ENCODE measurements around the gene PRDM16.

The PRDM16 gene

DNA sequence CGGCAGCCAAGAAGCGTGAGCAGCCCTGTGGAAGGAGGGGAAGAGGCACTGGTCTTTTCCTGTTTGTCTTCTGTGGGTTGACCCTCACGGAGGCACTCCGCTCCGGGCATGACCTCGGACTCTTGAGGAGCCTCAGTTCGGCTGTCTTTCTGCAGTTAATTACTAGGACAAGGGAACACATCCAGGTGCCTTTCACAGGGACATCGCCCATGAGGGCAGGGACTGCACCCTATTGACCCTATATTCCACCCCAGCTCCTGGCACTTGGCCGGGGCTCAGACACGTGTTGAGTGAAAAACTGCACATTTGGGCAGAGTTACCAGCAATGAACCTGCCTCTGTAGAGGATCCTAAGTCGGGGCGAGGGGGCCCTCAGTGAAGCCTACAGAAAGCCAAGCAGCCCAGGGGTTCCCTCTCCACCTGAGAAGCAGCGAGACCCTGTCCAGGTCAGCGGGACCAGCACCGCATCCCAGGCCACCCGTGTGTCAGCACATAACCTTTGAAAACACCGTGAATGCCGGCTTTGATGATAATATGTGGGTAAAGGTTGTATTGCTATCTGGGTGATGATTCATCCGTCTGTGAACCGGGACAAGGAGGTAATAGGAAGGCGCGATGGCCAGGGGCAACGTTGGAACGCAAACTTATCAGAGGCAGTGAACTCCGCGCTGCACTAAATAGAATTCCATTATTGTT is 224.0 kb downstream of the PRDM16 start:
- no peak for DNase-seq

DNA sequence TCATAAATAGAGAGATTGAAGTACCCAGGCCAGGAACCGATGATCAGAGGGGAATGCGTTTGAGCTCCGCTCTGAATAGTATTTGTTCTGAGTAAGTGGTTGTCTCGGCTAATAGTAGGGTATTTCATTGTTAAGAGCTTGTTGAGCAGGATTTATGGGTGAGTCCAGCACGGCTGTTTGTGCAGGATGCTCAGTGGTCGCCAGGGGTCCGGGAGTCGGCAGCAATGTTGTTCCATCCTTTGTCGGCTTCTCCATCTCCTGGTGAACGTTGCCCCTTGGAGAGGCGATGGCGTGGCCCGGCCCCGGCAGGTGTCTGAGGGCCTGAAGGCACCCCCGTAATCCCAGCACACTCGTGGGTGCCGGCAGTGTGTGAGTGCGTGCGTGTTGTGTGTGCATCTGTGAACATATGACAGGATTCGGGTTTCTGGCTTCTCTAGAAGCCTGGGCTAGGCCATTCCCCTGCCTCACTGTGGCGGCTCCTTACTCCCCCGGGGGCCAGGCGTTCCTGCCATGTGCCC is 224.6 kb downstream of the PRDM16 start:
- no peak for DNase-seq

DNA sequence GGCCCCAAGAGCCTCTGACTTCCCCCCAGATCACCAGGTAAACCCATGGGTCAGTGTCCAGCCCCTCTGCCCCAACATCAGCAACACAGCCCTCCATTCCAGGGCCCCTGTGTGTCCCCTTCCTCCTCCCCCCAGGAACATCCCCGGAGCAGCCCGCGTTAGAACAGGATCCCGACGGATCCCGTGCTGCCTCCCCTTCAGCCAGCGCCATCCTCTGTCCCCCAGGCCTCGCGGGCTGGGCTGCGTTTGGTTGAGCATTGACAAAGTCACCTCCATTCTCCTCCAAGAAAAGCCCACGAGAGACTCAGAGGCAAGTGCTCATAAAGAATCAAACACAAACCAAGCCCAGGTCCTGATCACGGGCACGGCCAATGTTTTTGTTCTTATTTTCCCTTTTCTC is 225.4 kb downstream of the PRDM16 start:
- DNase-seq: no peak

DNA sequence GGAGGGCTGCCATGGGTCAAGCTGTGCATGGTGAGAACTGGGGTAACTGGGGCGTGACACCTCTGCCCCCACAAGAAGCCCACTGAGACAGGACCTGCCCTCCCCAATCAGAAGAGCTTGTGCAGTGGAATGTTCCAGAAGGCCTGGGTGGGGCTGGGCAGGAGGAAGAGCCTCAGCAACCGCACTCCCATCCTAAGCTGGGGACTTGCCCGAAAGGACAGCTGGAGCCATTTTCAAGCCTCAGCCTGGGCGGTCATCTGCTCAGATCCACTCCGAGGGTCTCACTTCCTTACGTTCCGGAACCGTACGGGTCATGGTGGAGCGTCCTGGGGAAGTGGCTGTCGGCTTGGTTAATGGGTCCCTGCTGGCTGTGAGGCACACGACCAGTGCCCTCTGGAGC is 226.8 kb downstream of the PRDM16 start:
- DNase-seq: no peak

DNA sequence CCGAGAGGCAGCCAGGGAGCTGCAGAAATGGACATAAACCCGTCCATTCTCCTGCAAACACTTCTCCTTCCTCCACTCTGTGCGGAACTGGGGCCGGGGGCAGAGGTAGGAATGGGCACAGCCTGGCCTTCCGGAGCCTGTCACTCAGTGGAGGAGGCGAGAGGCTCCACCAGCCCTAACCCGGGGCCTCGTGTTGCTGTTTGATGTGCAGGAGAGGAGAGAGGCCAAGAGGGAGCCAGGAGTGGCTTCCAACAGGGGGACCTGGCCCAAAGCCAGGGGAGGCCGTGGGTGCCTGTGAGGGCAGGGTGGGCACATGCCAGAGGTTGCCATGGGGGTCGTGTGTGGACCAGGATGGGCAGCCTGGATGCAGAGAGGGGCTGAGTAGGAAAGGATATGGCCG is 227.3 kb downstream of the PRDM16 start:
- DNase-seq: no peak

DNA sequence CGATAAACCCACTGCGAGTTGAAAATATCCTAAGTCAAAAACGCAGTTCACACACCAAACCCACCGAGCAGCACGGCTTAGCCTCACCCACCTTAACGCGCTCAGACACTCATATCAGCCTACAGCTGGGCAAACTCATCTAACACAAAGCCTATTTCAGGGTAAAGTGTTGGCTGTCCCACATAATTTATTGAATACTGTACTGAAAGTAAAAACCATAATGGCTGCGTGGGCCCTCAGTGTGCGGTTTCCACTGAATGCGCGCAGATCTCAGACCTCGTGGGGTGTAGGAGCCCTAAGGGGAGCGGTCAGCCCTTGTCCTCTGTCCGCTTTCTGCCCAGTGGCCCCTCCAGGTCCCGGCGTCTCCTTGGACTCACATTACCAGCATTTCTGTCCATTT is 227.8 kb downstream of the PRDM16 start:
- DNase-seq: no peak

DNA sequence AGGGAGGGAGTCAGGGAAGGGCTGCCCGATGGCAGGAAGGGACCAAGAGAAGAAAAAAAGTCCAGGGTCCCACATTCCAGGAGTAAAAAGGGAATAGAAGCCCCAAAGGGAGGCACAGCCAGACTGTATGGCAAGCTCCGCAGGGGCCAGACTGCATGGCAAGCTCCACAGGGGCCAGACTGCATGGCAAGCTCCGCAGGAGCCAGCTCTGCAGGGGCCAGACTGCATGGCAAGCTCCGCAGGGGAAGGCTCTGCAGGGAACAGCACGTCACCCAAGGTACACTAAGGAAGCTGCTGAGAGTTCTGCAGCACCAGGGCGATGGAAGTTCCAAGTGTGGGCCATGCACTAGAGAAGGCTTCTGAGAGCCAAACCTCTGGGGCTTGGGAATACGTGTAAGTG is 228.8 kb downstream of the PRDM16 start:
- no peak for DNase-seq

DNA sequence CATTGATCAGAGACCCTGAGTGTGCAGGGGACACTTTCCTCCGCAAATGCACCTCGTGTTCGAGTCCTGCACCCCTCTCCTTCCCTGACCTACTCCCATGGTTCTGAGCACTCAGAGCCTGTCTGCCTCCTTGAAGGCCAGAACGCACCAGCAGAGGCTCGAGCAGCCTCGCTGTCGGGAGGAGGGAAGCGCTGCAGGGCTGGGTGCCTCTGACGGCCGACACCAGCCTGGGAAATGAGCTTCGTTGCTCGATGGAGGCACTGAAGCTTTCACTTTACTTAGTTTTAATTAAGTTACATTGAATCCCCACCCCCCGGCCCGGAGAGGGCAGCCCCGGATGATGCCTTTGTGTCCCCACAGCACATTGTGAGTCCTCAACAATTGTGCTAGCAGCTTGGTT is 229.2 kb downstream of the PRDM16 start:
- DNase-seq: no peak

DNA sequence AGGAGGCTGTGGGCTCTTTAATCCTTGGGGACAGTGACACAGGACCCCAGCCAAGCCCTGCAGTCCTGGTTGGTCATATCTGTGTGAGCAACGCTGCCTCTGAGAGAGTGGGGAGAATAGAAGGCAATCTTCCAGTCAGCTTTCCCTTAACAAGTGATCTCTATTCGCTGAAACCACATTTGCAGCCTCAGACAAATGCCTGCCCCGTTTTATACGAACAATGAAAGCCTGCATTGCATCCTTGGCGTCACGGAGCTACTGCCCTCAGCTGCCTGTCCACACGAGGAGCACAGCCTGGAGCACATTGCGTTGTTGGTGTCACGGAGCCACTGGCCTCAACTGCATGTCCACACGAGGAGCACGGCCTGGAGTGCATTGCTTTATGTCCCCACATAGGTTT is 235.2 kb downstream of the PRDM16 start:
- DNase-seq: no peak

DNA sequence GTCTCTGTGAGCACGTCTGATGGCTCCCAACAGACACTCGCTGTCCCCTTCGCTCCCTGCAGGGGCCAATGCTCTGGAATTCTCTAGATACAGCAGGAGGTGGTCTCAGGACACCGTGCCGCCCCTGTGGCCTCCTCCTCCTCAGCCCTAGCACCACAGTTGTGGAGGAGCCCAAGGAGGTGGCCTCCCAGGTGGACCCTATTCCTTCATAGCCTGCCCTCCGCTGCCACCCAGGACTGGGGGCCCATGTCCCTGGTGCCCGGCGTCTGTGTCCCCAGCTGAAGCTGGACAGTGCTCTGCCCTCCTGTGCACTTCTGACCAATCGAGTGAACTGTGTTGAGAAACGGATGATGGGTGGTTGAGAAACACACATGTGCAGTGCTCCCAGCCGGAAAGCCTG is 235.7 kb downstream of the PRDM16 start:
- no peak for DNase-seq

DNA sequence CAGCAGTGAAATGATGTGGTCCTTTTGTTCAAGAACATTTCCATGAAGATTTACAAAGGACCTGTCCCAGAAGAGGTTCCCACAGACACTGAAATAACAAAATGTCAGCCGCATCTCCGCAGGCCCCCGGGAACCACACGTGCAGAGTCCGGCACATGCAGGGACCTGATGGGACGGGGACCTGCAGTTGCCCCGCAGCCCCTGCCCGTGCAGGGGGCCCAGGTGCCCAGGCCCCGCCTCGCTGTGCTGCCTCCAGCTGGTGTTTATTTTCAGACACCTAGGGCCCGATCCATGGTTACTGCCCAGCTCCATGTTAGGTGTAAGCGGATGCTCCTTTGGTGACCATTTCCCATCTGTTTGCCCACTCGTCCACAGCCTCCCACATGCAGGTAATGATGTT is 236.2 kb downstream of the PRDM16 start:
- DNase-seq: no peak

DNA sequence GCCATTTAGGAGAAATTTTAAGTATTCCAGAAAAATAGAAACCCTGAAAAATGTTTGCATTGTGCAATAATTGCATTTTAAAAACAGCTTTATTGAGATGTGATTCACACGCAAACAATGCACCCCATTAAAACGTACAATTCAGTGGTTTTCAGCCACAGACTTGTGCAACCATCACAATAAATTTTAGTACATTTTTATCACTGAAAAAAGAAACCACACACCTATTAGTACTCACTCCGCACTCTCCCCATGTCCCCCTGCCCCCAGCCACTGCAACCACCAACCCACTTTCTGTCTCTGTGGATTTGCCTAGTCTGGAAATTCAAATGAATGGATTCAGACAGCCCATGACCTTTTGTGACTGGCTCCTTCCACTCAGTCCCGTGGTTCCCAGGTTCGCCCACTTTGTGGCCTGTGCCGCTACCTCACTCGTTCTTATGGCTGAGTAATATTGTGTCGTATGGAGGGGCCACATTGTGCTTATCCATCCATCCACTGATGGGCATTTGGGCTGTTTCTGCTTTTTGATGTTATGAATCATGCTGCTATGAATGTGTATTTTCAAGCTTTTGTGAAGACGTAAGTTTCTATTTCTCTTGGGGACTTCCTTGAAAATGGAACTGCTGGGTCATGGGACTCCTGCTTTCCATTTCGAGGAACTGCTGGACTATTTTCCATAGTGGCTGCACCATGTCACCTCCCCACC is 237.7 kb downstream of the PRDM16 start:
- DNase-seq: no peak

DNA sequence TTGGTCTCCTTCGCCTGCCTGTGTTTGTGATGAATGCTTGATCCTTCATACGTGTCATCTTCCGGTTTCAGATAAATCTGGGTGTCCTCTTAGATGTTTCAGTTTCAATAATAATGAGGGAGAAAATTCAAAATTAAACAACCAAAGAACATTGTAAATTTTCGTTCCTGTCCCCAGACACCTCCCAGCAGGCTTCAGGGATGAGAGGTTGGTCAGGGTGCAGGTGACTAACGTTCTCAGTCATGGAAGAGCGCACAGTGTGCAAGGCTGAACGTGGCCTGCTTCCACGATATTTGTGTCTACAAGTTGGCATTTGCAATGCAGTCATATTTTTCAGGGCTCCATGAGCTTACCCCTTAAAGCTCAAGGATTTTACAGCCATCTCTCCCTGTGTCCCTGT is 238.4 kb downstream of the PRDM16 start:
- DNase-seq: no peak

DNA sequence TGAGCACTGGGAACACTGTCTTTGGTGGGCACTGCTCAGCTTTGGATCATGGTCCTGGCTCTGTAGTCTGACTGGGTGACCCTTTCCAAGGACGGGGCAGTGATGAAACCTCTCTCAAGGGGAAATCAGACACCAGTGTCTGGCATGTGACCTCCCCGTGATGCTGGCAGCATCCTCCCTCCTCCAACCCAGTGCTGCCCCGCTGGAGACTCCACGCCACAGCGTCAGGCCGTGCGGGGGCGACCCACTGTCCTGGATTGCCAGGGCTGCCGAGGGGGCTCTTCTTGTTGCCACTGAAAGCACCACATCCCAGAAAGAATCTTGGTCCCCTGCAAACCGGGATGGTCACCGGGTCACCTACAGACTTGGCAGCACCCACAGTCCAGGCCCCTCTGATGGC is 239.1 kb downstream of the PRDM16 start:
- DNase-seq: no peak

DNA sequence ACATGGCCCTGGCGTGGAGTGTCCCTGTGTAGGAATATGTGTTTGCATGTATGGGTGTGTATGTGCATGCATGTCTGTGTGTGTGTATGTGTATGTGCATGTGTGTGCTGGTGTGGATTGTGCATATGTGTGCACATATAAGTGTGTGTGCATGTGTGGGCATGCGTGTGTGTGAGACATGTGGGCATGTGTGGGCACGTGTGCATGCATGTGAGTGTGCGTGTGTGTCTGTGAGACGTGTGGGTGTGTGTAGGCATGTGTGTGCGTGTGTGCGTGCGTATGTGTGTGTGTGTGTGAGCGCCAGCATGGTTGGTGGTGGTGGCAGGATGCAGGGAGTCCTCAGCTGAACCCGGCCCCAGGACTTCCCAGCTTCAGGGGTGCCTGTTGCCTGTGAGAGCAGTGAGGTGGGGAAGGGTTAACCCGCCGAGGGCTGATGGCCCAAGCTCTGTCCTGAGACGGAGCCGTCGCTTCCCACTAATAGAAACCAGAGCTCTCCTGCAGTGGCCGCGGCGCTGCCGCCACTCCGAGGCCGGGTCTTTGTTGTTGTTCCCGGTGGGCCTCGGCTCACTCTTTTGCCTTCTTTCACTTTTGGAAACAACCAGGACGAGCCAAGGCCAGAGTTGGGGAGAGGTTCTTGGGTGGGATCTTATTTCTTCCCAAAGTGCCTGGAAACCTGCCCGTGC is 241.9 kb downstream of the PRDM16 start:
- DNase-seq: no peak

DNA sequence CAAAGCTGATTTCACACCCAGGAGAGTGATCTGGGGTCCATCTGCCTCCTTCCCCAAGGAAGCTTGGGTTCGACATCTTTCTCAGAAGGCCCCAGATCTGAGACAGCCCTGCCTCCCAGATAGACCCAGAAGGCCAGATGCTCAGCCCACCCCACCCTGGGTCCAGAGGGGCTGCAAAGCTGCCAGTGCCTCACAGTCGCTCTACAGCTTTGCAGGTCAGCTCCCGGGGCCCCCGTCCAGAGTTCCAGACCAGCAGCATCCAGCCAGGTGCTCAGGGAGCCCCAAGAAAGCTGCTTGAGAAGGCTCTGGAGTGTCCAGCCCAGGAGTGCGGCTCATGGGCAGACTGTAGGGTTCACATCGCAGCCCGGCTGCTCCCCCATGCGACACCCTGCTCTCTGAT is 242.7 kb downstream of the PRDM16 start:
- no peak for DNase-seq

DNA sequence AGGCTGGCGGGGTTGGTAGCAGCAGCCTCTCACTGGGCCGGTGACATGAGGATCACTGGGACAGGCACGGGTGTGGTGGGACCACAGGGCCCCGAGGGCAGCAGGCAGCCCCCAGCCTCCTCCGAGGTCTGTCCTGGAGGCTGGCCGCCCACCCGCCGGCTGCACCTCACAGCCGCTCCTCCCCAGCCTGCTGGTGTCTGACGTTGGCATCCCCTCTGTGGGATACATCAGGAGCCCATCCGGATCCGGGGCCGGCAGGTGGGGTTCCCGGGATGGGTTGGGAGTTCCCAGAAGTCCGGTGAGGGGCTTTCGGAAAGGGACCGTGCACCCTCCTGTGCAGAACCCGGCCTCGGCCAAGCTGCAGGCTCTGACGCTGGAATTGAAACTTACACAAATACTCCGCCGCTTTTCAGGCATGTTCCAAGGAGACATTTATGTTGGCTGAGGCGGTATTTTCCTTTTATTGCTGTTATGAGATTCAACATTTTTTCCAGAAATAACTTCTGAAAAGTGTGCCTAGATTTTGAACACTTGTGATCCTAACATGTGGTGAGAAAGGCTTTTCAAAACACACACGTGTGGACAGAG is 243.4 kb downstream of the PRDM16 start:
- no peak for DNase-seq

DNA sequence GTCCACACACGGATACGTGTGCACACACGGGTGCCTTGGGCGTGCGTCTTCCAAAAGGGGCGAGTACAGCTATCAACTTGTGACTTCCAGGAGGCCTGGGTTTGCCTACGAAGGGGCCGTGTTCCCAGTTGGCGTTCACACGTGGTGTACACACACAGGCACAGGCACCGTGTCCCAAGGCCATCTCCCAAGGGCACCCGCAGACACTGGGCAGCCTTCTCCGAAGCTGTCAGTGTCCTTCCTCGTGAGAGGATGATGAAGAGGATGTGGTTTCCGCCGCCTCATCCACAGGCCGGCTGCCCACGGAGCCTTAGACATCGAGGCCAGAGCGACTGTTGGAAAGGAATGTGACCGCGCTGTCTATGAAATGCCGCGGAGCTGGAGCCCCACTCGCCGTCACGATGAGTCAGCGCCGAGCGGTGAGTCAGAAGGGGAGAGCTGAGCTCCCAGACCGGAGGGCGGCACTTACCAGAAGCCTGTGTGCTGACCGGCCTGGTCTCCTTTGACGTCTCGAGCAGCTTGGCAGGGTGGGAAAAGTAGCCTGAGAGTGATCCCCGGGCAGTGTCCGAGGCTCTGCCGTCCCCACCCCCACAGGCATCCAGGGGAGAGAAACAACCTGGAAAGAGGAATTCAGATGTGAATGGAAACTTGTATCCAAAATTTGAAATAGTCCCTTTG is 244.0 kb downstream of the PRDM16 start:
- DNase-seq: peak; percentile 76

DNA sequence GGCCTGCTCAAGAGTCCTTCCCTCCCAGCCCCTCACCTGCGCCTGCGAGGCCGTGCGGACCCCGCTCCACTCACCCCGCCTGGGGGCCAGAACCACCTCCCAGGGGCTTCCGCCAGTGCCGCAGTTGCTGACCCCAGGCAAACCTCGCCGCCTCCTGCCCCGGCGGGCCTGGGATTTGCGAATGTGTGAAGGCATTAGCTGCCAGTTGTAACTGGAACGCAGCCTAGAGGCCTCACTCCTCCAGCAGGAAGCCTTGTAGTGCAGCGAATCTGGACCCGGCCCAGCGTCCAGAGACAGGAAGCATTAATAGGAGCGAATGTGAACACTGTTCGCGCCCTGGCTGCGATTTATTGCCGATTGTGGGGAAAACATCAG is 244.6 kb downstream of the PRDM16 start:
- no peak for DNase-seq

DNA sequence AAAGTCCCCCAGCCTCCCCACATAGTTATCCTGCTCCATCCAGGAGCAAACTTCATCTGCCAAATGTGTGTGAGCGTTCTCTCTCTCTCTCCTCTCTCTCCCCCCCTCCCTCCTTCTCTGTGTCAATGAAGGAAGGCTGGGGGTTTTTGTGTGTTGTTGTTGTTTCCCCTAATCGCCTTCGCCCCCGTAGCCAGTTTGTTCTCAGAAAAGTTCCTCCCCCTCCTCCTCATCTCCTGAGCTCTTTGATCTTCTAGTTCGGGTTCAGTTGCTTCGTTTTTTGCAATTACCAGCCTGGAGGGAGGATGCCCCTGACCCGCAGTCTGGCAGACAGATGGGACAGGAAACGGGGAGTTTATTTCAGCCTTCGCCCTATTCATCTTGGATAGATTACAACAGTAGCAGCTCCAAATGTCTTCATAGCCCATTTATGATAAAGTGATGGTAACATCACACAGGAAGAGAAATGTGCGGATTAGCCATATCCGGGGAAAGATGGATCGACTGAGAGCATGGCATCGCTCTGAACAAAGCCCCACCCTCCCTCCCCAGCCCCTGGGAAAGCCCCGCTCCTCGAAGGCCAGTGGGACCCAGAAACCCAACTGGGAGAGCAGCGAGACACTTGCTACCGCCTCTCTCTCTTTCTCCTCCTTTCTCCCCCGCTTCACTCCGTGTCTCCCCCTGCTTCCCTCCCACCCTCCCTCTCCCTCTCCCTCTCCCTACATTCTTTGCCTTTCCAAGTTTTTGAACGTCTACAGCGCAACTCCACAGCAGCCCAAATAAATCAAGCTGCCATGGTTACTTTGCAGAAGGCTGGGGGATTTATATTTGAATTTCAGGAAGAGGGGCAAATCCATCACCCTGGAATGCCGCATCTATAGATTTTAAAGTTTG is 245.7 kb downstream of the PRDM16 start:
- no peak for DNase-seq

DNA sequence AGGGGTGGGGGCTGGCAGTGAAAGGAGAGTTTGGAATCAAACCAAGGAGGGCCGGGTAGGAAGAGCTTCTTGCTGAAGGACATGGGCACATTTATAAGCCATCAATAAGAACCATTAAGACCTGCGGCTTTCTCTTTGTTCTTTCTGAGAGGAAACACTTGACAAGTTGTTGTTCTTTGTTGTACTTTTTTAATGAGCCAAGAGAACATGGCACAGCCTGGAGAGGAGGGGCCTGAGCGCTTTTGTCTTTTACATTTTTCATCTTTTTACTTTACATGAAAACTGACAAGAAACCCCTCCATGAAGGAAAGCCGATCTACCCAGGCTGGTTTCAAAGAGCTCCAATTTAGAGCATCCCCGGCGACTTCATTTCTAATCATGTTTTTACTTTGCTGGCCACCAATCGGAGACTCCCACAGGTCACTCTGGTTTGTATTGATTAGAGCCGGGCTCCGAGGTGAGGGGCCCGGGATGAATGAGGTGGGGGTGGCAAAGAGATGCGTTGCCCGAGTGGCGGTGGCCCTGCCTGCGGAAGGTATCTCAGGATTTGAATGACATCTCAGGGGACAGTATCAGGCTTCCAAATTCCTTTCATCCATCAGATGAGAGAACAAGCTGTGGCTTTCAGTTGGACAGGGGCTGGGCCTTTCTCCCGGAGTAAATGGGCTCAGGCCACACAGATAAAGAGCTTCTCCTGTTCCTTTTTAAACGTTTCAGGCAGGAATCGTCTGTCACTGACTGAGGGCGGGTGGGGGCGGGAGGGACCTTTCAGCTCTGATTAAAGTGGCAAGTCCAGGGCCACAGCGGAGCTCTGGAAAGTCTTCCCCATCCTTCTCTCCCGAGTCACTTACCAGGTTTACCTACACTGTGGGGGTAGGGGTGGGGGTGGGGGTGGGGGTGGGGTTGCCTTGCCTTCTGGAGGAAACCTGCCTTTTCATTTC is 246.7 kb downstream of the PRDM16 start:
- DNase-seq: no peak

Data from activated CD8-positive, alpha-beta memory T cell treated with anti-CD3 and anti-CD28 coated beads for 24 hours (primary cell).